ENCODE measurements around the gene HHATL. TPM values are rescaled to one million over a fixed set of nuclear protein-coding genes. Genes with fewer than 3 reads are reported as not detected.

Gene HHATL
- total RNA-seq, 1 experiment from 2014 or later = not detected

DNA sequence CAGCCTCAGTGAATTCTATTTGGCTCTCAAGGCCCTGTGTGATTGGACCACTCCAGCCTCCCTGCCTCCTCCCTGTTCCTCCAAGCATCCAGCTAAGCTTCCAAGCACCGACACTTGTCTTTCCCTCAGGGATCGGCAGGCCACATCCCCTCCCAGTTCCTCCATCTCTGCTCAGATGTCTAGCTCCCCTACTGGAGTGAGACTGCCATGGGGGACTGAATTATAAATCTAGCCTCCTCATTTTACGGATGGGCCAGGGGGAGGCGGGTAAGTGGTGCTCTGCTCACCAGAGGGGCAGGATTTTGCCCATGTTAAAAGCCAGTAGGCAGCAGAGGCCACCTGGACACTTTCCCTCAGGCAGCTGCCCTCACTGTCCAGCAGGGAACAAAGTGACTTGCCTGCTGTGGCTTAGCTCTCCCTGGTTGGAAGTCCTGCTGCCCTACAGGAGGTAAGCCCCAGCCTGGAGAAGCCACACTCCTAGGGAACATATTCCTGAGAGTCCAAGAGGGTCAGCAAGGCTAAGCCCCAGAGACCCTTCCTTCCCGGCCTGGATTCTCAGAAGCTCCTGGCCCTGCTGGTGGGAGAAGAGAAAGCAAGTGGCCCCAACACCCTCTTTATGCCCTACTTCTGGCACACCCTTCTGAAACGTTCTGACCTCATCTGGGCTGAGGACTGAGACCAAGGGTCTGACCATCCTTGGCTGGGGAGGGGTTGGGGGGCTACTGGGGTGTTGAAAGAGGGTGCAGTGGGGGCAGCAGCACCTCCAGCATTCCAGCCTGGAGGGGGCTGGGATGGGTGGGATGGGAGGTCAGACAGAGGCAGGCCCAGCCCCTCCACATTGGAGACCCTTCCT, 9.1 kb upstream of the HHATL start:
- Histone ChIP-seq H3K36me3 (no peaks in the 10 kb centered on the region), H3K27me3 (no peaks in the 10 kb centered on the region), H3K4me1 (no peaks in the 10 kb centered on the region), H3K4me3 (no peak overlapping the region), H3K27ac (no peak overlapping the region), H3K9me3 (replicated peaks) (no peaks in the 10 kb centered on the region)
- DNase-seq = no peak

GRCh38 chr3:42710323-42711021, 7.9 kb upstream of the HHATL start:
- Histone ChIP-seq H3K27me3 (no peaks in the 10 kb centered on the region), H3K27ac (no peak overlapping the region), H3K9me3 (replicated peaks) (no peaks in the 10 kb centered on the region), H3K4me3 (no peak overlapping the region), H3K36me3 (no peaks in the 10 kb centered on the region), H3K4me1 (no peaks in the 10 kb centered on the region)
- no peak for DNase-seq

DNA sequence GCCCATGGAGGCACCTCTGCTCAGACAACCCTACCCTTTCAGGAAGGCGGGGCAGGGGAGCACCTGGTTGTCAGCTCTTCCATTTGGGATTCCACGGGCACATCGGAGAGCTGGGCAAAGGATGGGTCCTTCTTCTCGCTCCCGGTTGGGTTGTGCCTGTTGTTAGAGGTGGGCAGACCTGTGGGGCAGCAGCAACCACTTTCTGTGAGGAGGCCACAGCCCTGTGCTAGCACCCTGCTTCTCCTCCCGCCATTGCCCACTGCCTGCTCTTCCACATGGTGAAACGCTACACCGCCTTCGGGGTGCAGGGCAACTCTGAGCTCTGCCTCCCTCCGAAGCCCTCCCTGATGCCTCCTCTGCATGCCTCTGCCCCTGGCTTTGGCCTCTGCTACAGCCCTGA, 7.0 kb upstream of the HHATL start:
- no peak for DNase-seq
- no peak overlapping the region for H3K4me3 ChIP-seq
- no peak overlapping the region for H3K27ac ChIP-seq
- no peaks in the 10 kb centered on the region for H3K36me3 ChIP-seq
- H3K4me1 ChIP-seq = no peaks in the 10 kb centered on the region
- no peaks in the 10 kb centered on the region for H3K9me3 ChIP-seq (replicated peaks)
- no peaks in the 10 kb centered on the region for H3K27me3 ChIP-seq

- DNase-seq = no peak
- no peaks in the 10 kb centered on the region for H3K27me3 ChIP-seq
These were observed 6.1 kb upstream of the HHATL start for GRCh38 chr3:42708611-42709151.

GRCh38 chr3:42707620-42708355, 5.2 kb upstream of the HHATL start:
- Histone ChIP-seq H3K27me3 (no peaks in the 10 kb centered on the region), H3K4me3 (no peak overlapping the region)
- DNase-seq = no peak

More at GRCh38 chr3:42708611-42709151, 6.1 kb upstream of the HHATL start:
- H3K9me3 ChIP-seq (replicated peaks) = no peaks in the 10 kb centered on the region
- H3K4me1 ChIP-seq = no peaks in the 10 kb centered on the region
- H3K27ac ChIP-seq = no peak overlapping the region
- H3K4me3 ChIP-seq = no peak overlapping the region
- H3K36me3 ChIP-seq = no peaks in the 10 kb centered on the region

GRCh38 chr3:42706721-42707619, 4.4 kb upstream of the HHATL start:
- DNase-seq = no peak
- H3K27ac ChIP-seq = no peak overlapping the region

More at GRCh38 chr3:42707620-42708355, 5.2 kb upstream of the HHATL start:
- no peaks in the 10 kb centered on the region for H3K36me3 ChIP-seq
- no peak overlapping the region for H3K27ac ChIP-seq
- H3K4me1 ChIP-seq = no peaks in the 10 kb centered on the region
- no peaks in the 10 kb centered on the region for H3K9me3 ChIP-seq (replicated peaks)

DNA sequence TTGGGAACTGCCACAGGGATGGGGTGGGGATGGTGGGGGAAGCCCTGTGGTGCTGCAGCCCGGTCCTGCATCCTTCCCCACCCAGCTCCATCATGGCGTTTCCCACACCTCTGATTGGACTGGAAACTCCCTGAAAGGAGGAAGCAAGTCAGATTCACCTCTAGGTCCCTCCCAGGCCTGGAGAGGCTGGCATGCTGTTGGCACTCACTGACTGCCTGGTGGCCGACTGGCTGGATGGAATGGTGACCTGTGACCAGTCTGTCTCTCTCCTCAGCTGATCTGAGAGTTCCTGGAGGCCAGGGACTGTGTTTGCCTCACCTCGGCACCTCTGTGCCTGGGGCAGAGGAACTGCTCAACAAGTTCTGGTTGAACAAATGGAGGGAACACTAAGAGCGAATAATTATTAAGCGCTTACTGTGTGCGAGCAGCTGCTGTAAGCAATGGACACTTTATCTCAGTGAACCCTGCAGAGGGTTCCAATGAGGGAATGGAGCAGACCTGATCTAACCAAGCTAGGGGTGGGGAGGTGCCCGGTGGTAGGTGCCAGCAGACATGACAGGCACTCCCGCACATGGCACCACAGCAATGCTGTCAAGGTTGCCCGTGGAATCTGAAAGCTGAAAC, 3.5 kb upstream of the HHATL start:
- H3K4me1 ChIP-seq = no peaks in the 10 kb centered on the region; the same call in 1 of the 2 replicates
- no peaks in the 10 kb centered on the region for H3K9me3 ChIP-seq (replicated peaks)
- DNase-seq = no peak
- H3K27ac ChIP-seq = no peak overlapping the region
- no peak overlapping the region for H3K4me3 ChIP-seq
- H3K36me3 ChIP-seq = no peaks in the 10 kb centered on the region
- H3K27me3 ChIP-seq = no peaks in the 10 kb centered on the region

More at GRCh38 chr3:42706721-42707619, 4.4 kb upstream of the HHATL start:
- no peak overlapping the region for H3K4me3 ChIP-seq
- H3K4me1 ChIP-seq = no peaks in the 10 kb centered on the region
- no peaks in the 10 kb centered on the region for H3K27me3 ChIP-seq
- H3K9me3 ChIP-seq (replicated peaks) = no peaks in the 10 kb centered on the region
- no peaks in the 10 kb centered on the region for H3K36me3 ChIP-seq

DNA sequence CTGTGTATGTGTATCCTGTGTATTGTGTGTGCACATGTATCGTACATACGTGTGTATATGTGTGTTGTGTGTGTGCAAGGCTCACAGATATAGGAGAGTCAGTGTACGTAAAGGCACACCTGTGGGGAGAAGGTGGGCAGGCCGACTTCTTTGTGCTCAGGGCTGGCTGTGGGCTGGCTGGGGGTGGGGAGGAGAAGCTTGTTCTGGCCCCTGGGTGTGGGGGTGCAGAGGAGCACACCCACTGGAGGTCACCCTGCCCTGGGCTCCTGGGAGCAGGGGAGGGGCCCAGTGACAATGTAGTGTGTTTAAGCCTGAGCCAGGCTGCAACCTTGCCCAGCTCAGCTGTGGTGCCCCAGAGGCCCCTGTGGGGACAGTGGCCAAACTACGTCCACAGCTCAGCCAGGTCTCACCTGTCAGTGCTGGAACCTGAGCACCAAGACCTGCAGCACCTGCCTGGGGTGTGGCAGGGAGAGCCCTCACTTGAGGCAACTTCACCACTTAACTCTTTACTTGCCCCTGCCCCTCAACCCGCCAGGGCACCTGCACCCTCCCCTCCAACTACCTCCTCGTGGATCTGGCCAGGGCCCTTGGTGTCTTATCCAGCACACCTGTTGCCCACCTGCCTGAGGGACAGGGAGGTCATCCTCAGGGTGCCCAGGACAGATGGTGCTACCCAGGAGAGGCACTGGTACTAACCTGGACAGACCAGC, 2.6 kb upstream of the HHATL start:
- Histone ChIP-seq H3K4me1 (no peaks in the 10 kb centered on the region; the same call in 1 of the 2 replicates), H3K9me3 (replicated peaks) (no peaks in the 10 kb centered on the region), H3K27ac (no peak overlapping the region), H3K36me3 (no peaks in the 10 kb centered on the region), H3K4me3 (no peak overlapping the region), H3K27me3 (no peaks in the 10 kb centered on the region)
- no peak for DNase-seq

DNA sequence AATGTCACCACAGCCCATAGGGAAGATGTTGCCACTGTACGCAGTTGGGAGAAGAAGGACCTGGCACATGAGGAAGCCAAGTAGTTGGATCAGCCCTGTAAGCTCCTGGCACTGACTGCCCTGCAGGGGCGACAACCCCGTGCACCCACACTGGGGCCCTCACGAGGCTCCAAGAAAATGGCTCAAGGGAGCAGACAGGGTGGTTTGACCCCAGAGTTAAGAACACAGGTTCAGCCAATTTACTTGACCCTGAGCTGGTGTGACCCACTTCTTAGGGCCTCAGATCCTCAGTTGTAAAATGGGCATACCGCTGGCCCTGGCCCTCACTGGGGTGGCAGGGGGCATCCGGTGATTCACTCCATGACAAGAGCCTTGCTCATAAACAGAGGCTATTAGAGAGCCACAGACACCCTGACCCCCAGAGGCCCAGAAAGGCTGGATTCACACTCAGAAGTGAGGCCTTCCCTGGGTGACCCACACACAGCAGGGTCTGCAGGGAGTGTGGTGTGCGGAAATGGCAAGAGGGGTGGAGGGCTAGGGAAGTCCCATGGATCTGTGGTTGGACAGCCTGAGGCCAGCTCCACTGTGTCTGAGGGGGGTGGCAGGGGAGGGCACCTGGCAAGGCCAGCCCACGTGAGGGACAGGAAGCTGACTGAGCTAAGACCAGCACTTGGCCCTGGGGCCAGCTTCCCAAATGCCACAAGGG, 1.7 kb upstream of the HHATL start:
- H3K27ac ChIP-seq = no peak overlapping the region
- no peaks in the 10 kb centered on the region for H3K9me3 ChIP-seq (replicated peaks)
- H3K36me3 ChIP-seq = no peaks in the 10 kb centered on the region
- DNase-seq = no peak
- no peaks in the 10 kb centered on the region; the same call in 1 of the 2 replicates for H3K4me1 ChIP-seq
- no peak overlapping the region for H3K4me3 ChIP-seq
- no peaks in the 10 kb centered on the region for H3K27me3 ChIP-seq

DNA sequence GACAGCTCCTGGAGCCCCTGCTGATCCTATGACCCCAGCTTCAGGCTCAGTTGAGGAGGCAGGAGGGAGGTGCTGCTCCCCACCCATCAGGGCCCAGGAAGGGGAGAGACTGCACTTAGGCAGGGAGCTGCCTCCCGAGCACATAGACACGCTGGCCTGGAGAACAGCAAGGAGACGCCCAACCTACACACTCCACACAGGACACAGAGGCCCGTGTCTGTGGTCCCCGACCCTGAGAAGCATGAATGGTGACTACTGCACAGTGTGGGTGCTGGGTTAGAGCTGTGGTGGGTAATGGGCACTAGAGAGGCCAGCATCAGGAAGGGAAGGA, 1.1 kb upstream of the HHATL start:
- Histone ChIP-seq H3K9me3 (replicated peaks) (no peaks in the 10 kb centered on the region), H3K27me3 (no peaks in the 10 kb centered on the region), H3K4me3 (no peak overlapping the region), H3K4me1 (no peaks in the 10 kb centered on the region; the same call in 1 of the 2 replicates), H3K36me3 (no peaks in the 10 kb centered on the region), H3K27ac (no peak overlapping the region)
- DNase-seq = no peak

DNA sequence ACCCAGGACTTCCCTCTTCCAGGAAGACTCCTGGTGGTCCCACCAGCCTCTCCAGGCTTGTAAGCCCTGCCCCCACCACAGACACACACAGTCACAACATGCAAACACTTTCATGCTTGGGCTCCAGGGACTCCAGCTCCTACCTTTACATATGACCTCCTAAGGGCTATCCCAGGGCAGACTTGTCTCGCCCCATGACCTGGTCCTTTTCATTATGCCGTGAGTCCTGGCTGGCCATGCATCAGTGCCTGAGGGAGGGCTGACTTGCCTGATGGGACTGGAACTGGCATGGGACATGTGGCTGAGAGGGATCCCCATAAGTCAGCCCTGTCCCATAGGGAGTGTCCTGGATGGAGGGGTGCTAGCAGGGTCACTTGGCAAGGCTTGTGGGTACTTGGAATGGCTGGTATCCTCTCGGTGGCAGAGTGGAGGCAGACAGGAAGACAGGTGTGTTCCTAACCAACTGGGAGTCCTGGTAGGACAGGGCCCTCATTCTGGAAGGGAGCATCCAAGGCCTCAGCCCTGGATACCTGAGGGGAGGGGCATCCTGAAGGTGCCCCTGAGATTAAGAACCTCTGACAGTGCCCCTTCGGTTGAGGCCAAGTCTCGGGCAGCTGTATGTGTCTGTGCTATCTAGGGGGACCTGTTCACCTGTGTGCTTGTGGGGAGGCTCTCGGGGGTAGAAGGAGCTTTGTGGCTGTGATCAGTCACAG, 540 bp upstream of the HHATL start:
- Histone ChIP-seq H3K27me3 (no peaks in the 10 kb centered on the region), H3K36me3 (no peaks in the 10 kb centered on the region), H3K9me3 (replicated peaks) (no peaks in the 10 kb centered on the region), H3K4me3 (no peak overlapping the region), H3K27ac (no peak overlapping the region), H3K4me1 (no peaks in the 10 kb centered on the region; the same call in 1 of the 2 replicates)
- no peak for DNase-seq

DNA sequence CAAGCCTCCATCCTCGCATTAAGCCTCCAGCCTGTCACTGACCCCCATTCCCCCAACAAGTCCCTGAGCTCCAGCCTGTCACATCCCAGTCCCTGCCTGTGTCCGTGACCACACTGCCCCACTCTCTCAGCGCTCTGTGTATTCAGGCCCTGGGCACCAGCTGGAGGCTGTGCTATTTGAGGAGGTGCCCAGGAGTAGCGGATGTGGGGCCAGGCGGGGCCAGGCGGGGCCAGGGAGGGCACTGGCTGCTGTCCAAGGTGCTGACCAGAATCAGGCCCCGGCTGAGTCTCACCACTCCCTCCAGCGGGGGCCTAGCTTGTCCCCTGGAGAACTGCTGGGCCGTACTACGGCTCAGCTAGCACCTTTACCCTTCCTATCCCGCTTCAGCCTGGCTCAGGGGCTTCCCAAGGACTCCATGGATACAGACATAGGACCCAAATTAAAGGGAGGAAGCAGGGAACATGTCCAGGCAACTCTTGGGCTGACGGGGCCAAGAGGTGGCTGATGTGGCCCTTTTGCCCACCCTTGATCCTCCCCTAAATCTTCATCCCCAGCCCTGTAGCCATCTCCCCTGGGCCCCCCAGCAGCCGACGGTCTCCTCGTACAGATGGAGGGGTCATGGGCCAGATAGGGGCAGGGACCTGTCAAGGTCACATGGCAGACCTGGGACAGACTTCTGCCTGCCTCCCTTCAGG, 1.1 kb downstream of the HHATL start:
- DNase-seq = peak; percentile 66 to 74
- no peak overlapping the region for H3K4me3 ChIP-seq

More for the DNA sequence above, 1.1 kb downstream of the HHATL start:
- H3K36me3 ChIP-seq = no peaks in the 10 kb centered on the region
- no peaks in the 10 kb centered on the region; the same call in 1 of the 2 replicates for H3K4me1 ChIP-seq
- no peak overlapping the region for H3K27ac ChIP-seq
- no peaks in the 10 kb centered on the region for H3K27me3 ChIP-seq
- no peaks in the 10 kb centered on the region for H3K9me3 ChIP-seq (replicated peaks)
